A673 (cell line): Measurements from ENCODE around the gene USP36. TPM values are rescaled to one million over a fixed set of nuclear protein-coding genes. Genes with fewer than 3 reads are reported as not detected.

Experiments used
- BruUV-seq: library from RNA; stranded (reverse); fragments of 400-500 nt; replicated peaks from 2 replicates; lab custom pipeline; 2021; lab: Mats Ljungman, UMichigan
- CTCF ChIA-PET: fragments of 300-600 bp; sonication (Branson Sonifier 250); formaldehyde crosslinking; loops from one replicate; lab custom pipeline; 2022; ENCODE audit warnings: antibody characterized with exemption; lab: Charles Lee
- POLR2A ChIA-PET: fragments of 300-600 bp; sonication (Branson Sonifier 250); formaldehyde crosslinking; loops from one replicate; lab custom pipeline; 2022; ENCODE audit warnings: antibody characterized with exemption; ENCODE audit not compliant: low non-redundant PET; lab: Charles Lee
- DNase-seq: peaks from one replicate; pipeline ENCODE4 v3.0.0-alpha.2; 2015; ENCODE audit warnings: low spot score
- H3K27ac ChIP-seq: fragments of 200-600 bp; sonication (generic); 2 replicates; pipeline ENCODE4 v1.5.1; 2016; ENCODE audit warnings: mixed run types, low read depth, mild to moderate bottlenecking, mixed read lengths, antibody characterized with exemption, low read length; ENCODE audit not compliant: poor library complexity, severe bottlenecking
- H3K27me3 ChIP-seq: fragments of 200-600 bp; sonication (generic); replicated peaks from 2 replicates; pipeline ENCODE4 v1.6.1; 2017; ENCODE audit warnings: mixed run types, low read depth, mild to moderate bottlenecking, mixed read lengths, antibody characterized with exemption, low read length; ENCODE audit not compliant: insufficient read depth, poor library complexity
- H3K36me3 ChIP-seq: fragments of 200-600 bp; sonication (generic); 2 replicates; pipeline ENCODE4 v1.6.1; 2016; ENCODE audit warnings: mixed run types, mild to moderate bottlenecking, mixed read lengths, antibody characterized with exemption, low read length; ENCODE audit not compliant: insufficient read depth, poor library complexity, severe bottlenecking
- H3K4me1 ChIP-seq: fragments of 200-600 bp; sonication (generic); 2 replicates; pipeline ENCODE4 v1.6.1; 2017; ENCODE audit warnings: mixed run types, mild to moderate bottlenecking, mixed read lengths, antibody characterized with exemption, low read length; ENCODE audit not compliant: insufficient read depth, poor library complexity, severe bottlenecking
- H3K4me3 ChIP-seq: fragments of 200-600 bp; sonication (generic); 2 replicates; pipeline ENCODE4 v1.5.1; 2016; ENCODE audit warnings: low read depth, mixed run types, mild to moderate bottlenecking, mixed read lengths, low read length; ENCODE audit not compliant: poor library complexity, severe bottlenecking
- H3K9me3 ChIP-seq: fragments of 200-600 bp; sonication (generic); 2 replicates; pipeline ENCODE4 v1.6.1; 2016; ENCODE audit warnings: mixed run types, low read depth, mild to moderate bottlenecking, mixed read lengths, antibody characterized with exemption, low read length; ENCODE audit not compliant: poor library complexity, severe bottlenecking
- CTCF ChIP-seq: fragments of 300-800, 200-600 bp; sonication (generic); conservative IDR thresholded peaks from 2 replicates; pipeline ENCODE4 v1.5.1; 2017; ENCODE audit warnings: low read depth, mild to moderate bottlenecking, antibody characterized with exemption, low read length, moderate library complexity, mixed read lengths
- EZH2 ChIP-seq: fragments of 200-600 bp; sonication (generic); IDR thresholded peaks from 2 replicates; pipeline ENCODE4 v1.6.1; 2017; ENCODE audit warnings: borderline replicate concordance, low read depth, mild to moderate bottlenecking, mixed read lengths, antibody characterized with exemption, low read length; ENCODE audit not compliant: poor library complexity, severe bottlenecking
- intact Hi-C: fragments of 100-400 bp; cut with micrococcal nuclease; formaldehyde crosslinking; loops from one replicate; pipeline ENCODE4 v1.10.0; 2022; ENCODE audit not compliant: unreplicated experiment
- total RNA-seq: library from RNA; stranded (reverse); gene quantifications from 2 replicates; pipeline ENCODE4 v1.2.3, GENCODE V29; 2021

USP36 gene
- total RNA-seq, 1 experiment from 2014 or later, result 74.9 TPM

- intact Hi-C loops, result no loop called here
- TF ChIP-seq CTCF, result no peak
- TF ChIP-seq EZH2, result no peak
- Histone ChIP-seq H3K9me3 (no peaks in the 10 kb centered on the region), H3K4me3 (no peak overlapping the region), H3K27ac (no peak overlapping the region), H3K27me3 (no peaks in the 10 kb centered on the region), H3K36me3 (no peaks in the 10 kb centered on the region), H3K4me1 (peaks cover 5% of the 10 kb centered on the region)
- no peak for DNase-seq
- ChIA-PET POLR2A (no interaction called here), CTCF (interaction anchor here (0.7 kb wide), 1 partner anchor 9 kb away, joined by 3 read pairs; no protein-coding TSS in a partner anchor)
- no TSS peak for BruUV-seq
Observed at GRCh38 chr17:78888941-78889518, 48.4 kb upstream of the USP36 start.

DNA sequence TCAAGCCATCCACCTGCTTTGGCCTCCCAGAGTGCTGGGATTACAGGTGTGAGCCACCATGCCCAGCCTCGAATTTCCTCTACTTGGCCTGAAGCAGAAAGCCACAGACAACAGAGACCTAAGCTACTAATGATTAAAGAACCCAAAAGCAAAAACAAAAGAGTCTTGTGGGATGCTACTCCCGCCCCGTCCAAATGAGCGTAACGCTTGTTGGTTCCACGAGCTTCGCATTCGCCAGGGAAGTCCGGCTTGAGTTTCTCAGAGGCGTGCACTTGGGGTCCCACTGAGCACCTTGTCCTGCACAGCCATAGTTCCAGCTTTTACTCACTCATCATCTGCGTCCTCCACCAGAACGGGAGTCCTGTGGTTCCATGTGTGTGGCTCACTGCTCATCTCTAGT lies 46.3 kb upstream of the USP36 start:
- CTCF ChIA-PET, result interaction anchor here (0.6 kb wide), 1 partner anchor 24 kb away, joined by 3 read pairs; no protein-coding TSS in a partner anchor
- no peaks in the 10 kb centered on the region for H3K27me3 ChIP-seq
- H3K36me3 ChIP-seq, result no peaks in the 10 kb centered on the region
- no peak overlapping the region for H3K4me3 ChIP-seq
- intact Hi-C loops, result no loop called here
- BruUV-seq, result no TSS peak
- POLR2A ChIA-PET, result no interaction called here
- no peak for TF ChIP-seq EZH2
- TF ChIP-seq CTCF, result no peak
- DNase-seq, result no peak
- H3K27ac ChIP-seq, result no peak overlapping the region
- no peaks in the 10 kb centered on the region for H3K9me3 ChIP-seq
- H3K4me1 ChIP-seq, result peaks cover 5% of the 10 kb centered on the region

GRCh38 chr17:78885956-78886355 lies 45.3 kb upstream of the USP36 start:
- ChIA-PET CTCF (no interaction called here), POLR2A (no interaction called here)
- no peaks in the 10 kb centered on the region for H3K27me3 ChIP-seq
- no peak overlapping the region for H3K27ac ChIP-seq
- BruUV-seq, result no TSS peak
- H3K4me1 ChIP-seq, result peaks cover 5% of the 10 kb centered on the region
- H3K36me3 ChIP-seq, result no peaks in the 10 kb centered on the region
- H3K9me3 ChIP-seq, result no peaks in the 10 kb centered on the region
- no peak for TF ChIP-seq CTCF
- no peak for TF ChIP-seq EZH2
- intact Hi-C loops, result no loop called here
- no peak for DNase-seq
- H3K4me3 ChIP-seq, result no peak overlapping the region
